ENCODE measurements around the gene APOL4.
"Not testable (repeated sequence)": the region's sequence is repeated elsewhere in the genome, so short reads cannot be mapped to it uniquely, and the experiment has no call there.

The APOL4 gene

GRCh38 chr22:36238373-36239149 is 37.0 kb upstream of the APOL4 start:
- peaks cover 46% of the 10 kb centered on the region for H3K4me1 ChIP-seq (ENCODE audit: insufficient read depth, low read length)
- peak overlapping the region; percentile 95 for H3K27ac ChIP-seq (ENCODE audit: low read depth, low read length)
- H3K36me3 ChIP-seq (ENCODE audit: insufficient read depth, low read length): no peaks in the 10 kb centered on the region
- H3K4me3 ChIP-seq (ENCODE audit: low read depth in 1 of 2, low read length in 2 of 2): peak overlapping the region; percentile 65 to 98
- H3K27me3 ChIP-seq (ENCODE audit: control insufficient read depth in 1 of 2, insufficient read depth in 2 of 2, low read length in 2 of 2): no peaks in the 10 kb centered on the region
- H3K9me3 ChIP-seq (ENCODE audit: low read length): no peaks in the 10 kb centered on the region
- H3K9ac ChIP-seq (ENCODE audit: low read length): peak overlapping the region; percentile 98

DNA sequence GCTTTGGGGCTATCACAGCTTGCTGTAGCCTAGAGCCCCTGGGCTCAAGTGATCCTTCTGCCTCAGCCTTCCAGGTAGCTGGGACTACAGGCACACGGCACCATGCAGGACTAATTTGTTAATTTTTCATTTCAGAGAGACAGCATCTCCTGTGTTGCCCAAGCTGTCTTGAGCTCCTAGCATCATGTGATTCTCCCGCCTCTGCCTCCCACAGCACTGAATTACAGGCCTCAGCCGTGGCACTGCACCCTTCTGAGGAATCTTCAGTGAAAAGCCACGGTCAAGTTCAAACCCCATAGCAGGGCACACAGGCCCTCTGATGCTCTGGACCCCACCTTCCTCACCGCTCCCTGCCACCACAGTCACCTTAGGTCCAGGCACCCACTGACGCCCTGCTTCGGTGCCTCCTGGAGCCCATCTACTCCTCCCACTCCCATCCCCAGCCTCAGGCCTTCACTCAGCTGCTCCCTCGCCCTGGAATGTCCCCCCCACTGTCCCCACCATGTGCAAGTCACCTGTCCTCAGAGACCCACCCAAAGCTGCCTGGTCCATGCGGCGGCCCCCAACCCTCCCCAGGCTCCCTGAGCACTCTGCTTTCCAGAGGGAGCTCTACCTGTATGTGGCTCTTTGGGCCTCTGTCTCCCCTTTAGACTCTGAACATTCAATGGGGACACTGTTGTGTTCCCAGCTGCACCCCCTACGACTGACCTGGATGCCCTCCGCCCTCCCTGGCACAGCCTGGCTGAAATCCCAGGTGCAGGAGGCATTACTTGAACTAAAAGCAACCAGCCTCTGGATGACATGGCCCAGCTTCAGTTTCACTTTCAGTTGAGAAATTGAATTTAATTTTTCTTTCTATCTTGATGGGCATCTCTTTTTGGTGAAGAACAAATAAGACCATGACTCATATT is 36.1 kb upstream of the APOL4 start:
- no peaks in the 10 kb centered on the region for H3K27me3 ChIP-seq (ENCODE audit: control insufficient read depth in 1 of 2, insufficient read depth in 2 of 2, low read length in 2 of 2)
- peak overlapping the region; percentile 10 to 98 for H3K4me3 ChIP-seq (ENCODE audit: low read depth in 1 of 2, low read length in 2 of 2)
- H3K9ac ChIP-seq (ENCODE audit: low read length): peak overlapping the region; percentile 98
- peak overlapping the region; percentile 95 for H3K27ac ChIP-seq (ENCODE audit: low read depth, low read length)
- H3K4me1 ChIP-seq (ENCODE audit: insufficient read depth, low read length): peaks cover 43% of the 10 kb centered on the region
- H3K36me3 ChIP-seq (ENCODE audit: insufficient read depth, low read length): peaks cover 7% of the 10 kb centered on the region
- no peaks in the 10 kb centered on the region for H3K9me3 ChIP-seq (ENCODE audit: low read length)

GRCh38 chr22:36236388-36237319 is 35.0 kb upstream of the APOL4 start:
- peaks cover 18% of the 10 kb centered on the region for H3K36me3 ChIP-seq (ENCODE audit: insufficient read depth, low read length)
- H3K9ac ChIP-seq (ENCODE audit: low read length): peak overlapping the region; percentile 98
- H3K27me3 ChIP-seq (ENCODE audit: control insufficient read depth in 1 of 2, insufficient read depth in 2 of 2, low read length in 2 of 2): no peaks in the 10 kb centered on the region
- H3K4me1 ChIP-seq (ENCODE audit: insufficient read depth, low read length): peaks cover 43% of the 10 kb centered on the region
- peak overlapping the region; percentile 10 to 98 for H3K4me3 ChIP-seq (ENCODE audit: low read depth in 1 of 2, low read length in 2 of 2)
- H3K27ac ChIP-seq (ENCODE audit: low read depth, low read length): peak overlapping the region; percentile 95
- H3K9me3 ChIP-seq (ENCODE audit: low read length): no peaks in the 10 kb centered on the region

DNA sequence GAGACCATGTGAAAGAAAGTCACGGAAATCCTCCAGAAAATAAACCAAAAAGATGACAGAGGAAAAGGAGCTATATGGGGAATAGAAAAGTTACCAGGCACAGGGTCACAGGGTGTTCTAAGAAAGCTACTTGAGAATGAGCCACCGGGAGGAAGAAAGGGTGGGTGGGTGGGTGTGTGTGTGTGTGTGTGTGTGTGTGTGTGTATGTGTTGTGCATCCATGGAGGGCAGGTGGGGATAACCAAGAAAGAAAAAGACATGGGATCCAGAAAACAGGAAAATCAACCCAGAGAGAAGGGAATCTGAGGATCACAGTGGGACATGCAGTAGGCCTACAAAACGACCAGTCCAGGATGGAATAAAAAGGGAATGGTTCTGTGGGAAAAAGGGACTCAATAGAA is 34.0 kb upstream of the APOL4 start:
- no peaks in the 10 kb centered on the region for H3K9me3 ChIP-seq (ENCODE audit: low read length)
- no peaks in the 10 kb centered on the region for H3K27me3 ChIP-seq (ENCODE audit: control insufficient read depth in 1 of 2, insufficient read depth in 2 of 2, low read length in 2 of 2)
- H3K4me1 ChIP-seq (ENCODE audit: insufficient read depth, low read length): peaks cover 43% of the 10 kb centered on the region
- H3K4me3 ChIP-seq (ENCODE audit: low read depth in 1 of 2, low read length in 2 of 2): no peak overlapping the region
- H3K27ac ChIP-seq (ENCODE audit: low read depth, low read length): no peak overlapping the region
- peaks cover 28% of the 10 kb centered on the region for H3K36me3 ChIP-seq (ENCODE audit: insufficient read depth, low read length)
- no peak overlapping the region for H3K9ac ChIP-seq (ENCODE audit: low read length)

- H3K4me3 ChIP-seq (ENCODE audit: low read depth in 1 of 2, low read length in 2 of 2): no peak overlapping the region
- no peaks in the 10 kb centered on the region for H3K9me3 ChIP-seq (ENCODE audit: low read length)
- no peak overlapping the region for H3K9ac ChIP-seq (ENCODE audit: low read length)
- peaks cover 42% of the 10 kb centered on the region for H3K4me1 ChIP-seq (ENCODE audit: insufficient read depth, low read length)
- H3K27ac ChIP-seq (ENCODE audit: low read depth, low read length): no peak overlapping the region
- peaks cover 35% of the 10 kb centered on the region for H3K36me3 ChIP-seq (ENCODE audit: insufficient read depth, low read length)
- H3K27me3 ChIP-seq (ENCODE audit: control insufficient read depth in 1 of 2, insufficient read depth in 2 of 2, low read length in 2 of 2): no peaks in the 10 kb centered on the region
These were observed 33.3 kb upstream of the APOL4 start for GRCh38 chr22:36234919-36235318.

DNA sequence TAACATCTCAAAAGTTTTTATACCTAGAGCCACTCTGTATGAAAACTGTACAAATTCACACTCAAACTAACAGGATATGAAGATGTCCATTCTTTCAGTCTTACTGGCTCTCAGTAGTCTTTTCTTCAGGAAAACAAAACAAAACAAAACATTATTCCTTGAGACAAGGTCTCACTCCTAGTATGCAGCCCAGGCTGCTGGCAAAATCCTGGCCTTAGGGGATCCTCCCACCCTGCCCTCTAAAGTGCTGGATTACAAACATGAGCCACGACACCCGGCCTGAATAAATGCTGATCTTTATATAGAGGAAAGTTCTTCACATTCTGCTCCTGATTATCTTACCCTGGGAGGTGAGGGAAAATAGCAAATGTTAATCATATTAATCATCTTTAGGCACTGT is 32.6 kb upstream of the APOL4 start:
- Histone ChIP-seq H3K36me3 (ENCODE audit: insufficient read depth, low read length) (peaks cover 41% of the 10 kb centered on the region), H3K9ac (ENCODE audit: low read length) (no peak overlapping the region), H3K27me3 (ENCODE audit: control insufficient read depth in 1 of 2, insufficient read depth in 2 of 2, low read length in 2 of 2) (no peaks in the 10 kb centered on the region), H3K4me1 (ENCODE audit: insufficient read depth, low read length) (peaks cover 38% of the 10 kb centered on the region), H3K4me3 (ENCODE audit: low read depth in 1 of 2, low read length in 2 of 2) (no peak overlapping the region), H3K9me3 (ENCODE audit: low read length) (no peaks in the 10 kb centered on the region), H3K27ac (ENCODE audit: low read depth, low read length) (no peak overlapping the region)

DNA sequence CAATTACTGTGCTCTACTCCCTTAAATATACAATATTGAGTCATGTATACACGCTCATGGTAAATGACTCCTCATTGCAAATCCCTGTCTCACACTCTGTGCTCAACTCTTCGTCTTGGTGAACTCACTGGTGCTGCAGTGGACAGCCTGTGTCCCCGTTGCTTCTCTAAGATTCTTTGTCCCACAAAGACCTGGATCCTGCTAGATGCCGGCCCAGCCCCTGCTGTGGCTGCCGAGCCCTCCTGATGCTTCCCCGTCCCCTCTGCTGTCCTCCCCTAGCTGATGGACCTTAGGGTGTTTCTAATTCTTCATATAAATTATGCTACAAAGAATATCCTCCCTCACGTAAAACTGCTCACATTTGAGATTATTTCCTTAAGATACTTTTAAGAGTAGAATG is 32.2 kb upstream of the APOL4 start:
- H3K9ac ChIP-seq (ENCODE audit: low read length): no peak overlapping the region
- no peak overlapping the region for H3K27ac ChIP-seq (ENCODE audit: low read depth, low read length)
- H3K36me3 ChIP-seq (ENCODE audit: insufficient read depth, low read length): peaks cover 41% of the 10 kb centered on the region
- peaks cover 37% of the 10 kb centered on the region for H3K4me1 ChIP-seq (ENCODE audit: insufficient read depth, low read length)
- no peak overlapping the region for H3K4me3 ChIP-seq (ENCODE audit: low read depth in 1 of 2, low read length in 2 of 2)
- H3K27me3 ChIP-seq (ENCODE audit: control insufficient read depth in 1 of 2, insufficient read depth in 2 of 2, low read length in 2 of 2): no peaks in the 10 kb centered on the region
- no peaks in the 10 kb centered on the region for H3K9me3 ChIP-seq (ENCODE audit: low read length)

- peaks cover 46% of the 10 kb centered on the region for H3K36me3 ChIP-seq (ENCODE audit: insufficient read depth, low read length)
- H3K4me1 ChIP-seq (ENCODE audit: insufficient read depth, low read length): peaks cover 29% of the 10 kb centered on the region
- no peaks in the 10 kb centered on the region for H3K9me3 ChIP-seq (ENCODE audit: low read length)
- no peak overlapping the region for H3K9ac ChIP-seq (ENCODE audit: low read length)
- no peaks in the 10 kb centered on the region for H3K27me3 ChIP-seq (ENCODE audit: control insufficient read depth in 1 of 2, insufficient read depth in 2 of 2, low read length in 2 of 2)
- no peak overlapping the region for H3K4me3 ChIP-seq (ENCODE audit: low read depth in 1 of 2, low read length in 2 of 2)
- no peak overlapping the region for H3K27ac ChIP-seq (ENCODE audit: low read depth, low read length)
These were observed 31.2 kb upstream of the APOL4 start for GRCh38 chr22:36232715-36233401.

GRCh38 chr22:36231051-36231450 is 29.4 kb upstream of the APOL4 start:
- H3K4me1 ChIP-seq (ENCODE audit: insufficient read depth, low read length): peaks cover 13% of the 10 kb centered on the region
- not testable (repeated sequence) for H3K27ac ChIP-seq (ENCODE audit: low read depth, low read length); H3K4me3 ChIP-seq (ENCODE audit: low read depth in 1 of 2, low read length in 2 of 2); H3K9me3 ChIP-seq (ENCODE audit: low read length); H3K9ac ChIP-seq (ENCODE audit: low read length); H3K27me3 ChIP-seq (ENCODE audit: control insufficient read depth in 1 of 2, insufficient read depth in 2 of 2, low read length in 2 of 2)
- H3K36me3 ChIP-seq (ENCODE audit: insufficient read depth, low read length): peaks cover 61% of the 10 kb centered on the region

GRCh38 chr22:36229649-36230048 is 28.0 kb upstream of the APOL4 start:
- peaks cover 61% of the 10 kb centered on the region for H3K36me3 ChIP-seq (ENCODE audit: insufficient read depth, low read length)
- H3K9ac ChIP-seq (ENCODE audit: low read length); H3K27me3 ChIP-seq (ENCODE audit: control insufficient read depth in 1 of 2, insufficient read depth in 2 of 2, low read length in 2 of 2); H3K27ac ChIP-seq (ENCODE audit: low read depth, low read length); H3K9me3 ChIP-seq (ENCODE audit: low read length); H3K4me3 ChIP-seq (ENCODE audit: low read depth in 1 of 2, low read length in 2 of 2); H3K4me1 ChIP-seq (ENCODE audit: insufficient read depth, low read length): not testable (repeated sequence)
